Liver (tissue), 9 donors: ENCODE results near the gene TAS2R42. TPM values are rescaled to one million over a fixed set of nuclear protein-coding genes. Genes with fewer than 3 reads are reported as not detected.

ENCODE experiments used
- DNase-seq: peaks from one replicate; pipeline ENCODE4 v3.0.0-alpha.2; 2017; ENCODE audit warnings: low spot score
- H3K27ac ChIP-seq, 2 donors: one replicate each; pipeline ENCODE4 v1.7.0; 2013; ENCODE audit warnings: inconsistent platforms in 2 of 2, low read length in 2 of 2, control low read depth in 1 of 2, low read depth in 1 of 2, mild to moderate bottlenecking in 1 of 2
- H3K27me3 ChIP-seq, 4 donors: one replicate each; pipeline versions ENCODE4 v1.6.1 to v1.7.0; 2013; ENCODE audit warnings: low read length in 3 of 4, inconsistent platforms in 1 of 4, mild to moderate bottlenecking in 1 of 4, moderate library complexity in 1 of 4; ENCODE audit not compliant: control insufficient read depth in 4 of 4, insufficient read depth in 4 of 4
- H3K36me3 ChIP-seq, 4 donors: one replicate each; pipeline versions ENCODE4 v1.6.1 to v1.7.0; 2013; ENCODE audit warnings: low read length in 3 of 4, mild to moderate bottlenecking in 3 of 4, low read depth in 1 of 4, moderate library complexity in 1 of 4; ENCODE audit not compliant: control insufficient read depth in 4 of 4, insufficient read depth in 3 of 4
- H3K4me1 ChIP-seq, 4 donors: one replicate each; pipeline versions ENCODE4 v1.6.1 to v1.7.0; 2013; ENCODE audit warnings: low read length in 3 of 4, mild to moderate bottlenecking in 3 of 4, moderate library complexity in 1 of 4; ENCODE audit not compliant: control insufficient read depth in 4 of 4, insufficient read depth in 4 of 4
- H3K4me3 ChIP-seq, 3 donors: one replicate each; pipeline versions ENCODE4 v1.6.1 to v1.7.0; 2013; ENCODE audit warnings: low read length in 3 of 3, control low read depth in 1 of 3, low read depth in 1 of 3, mild to moderate bottlenecking in 1 of 3
- H3K9ac ChIP-seq, 2 donors: one replicate each; pipeline ENCODE4 v1.7.0; 2013; ENCODE audit warnings: low read length in 2 of 2, mild to moderate bottlenecking in 2 of 2, moderate library complexity in 2 of 2, control low read depth in 1 of 2, low read depth in 1 of 2
- H3K9me3 ChIP-seq, 4 donors: one replicate each; pipeline versions ENCODE4 v1.6.1 to v1.7.0; 2013; ENCODE audit warnings: low read length in 3 of 4; ENCODE audit not compliant: control insufficient read depth in 4 of 4
- ATF3 ChIP-seq: IDR thresholded peaks from 2 replicates; pipeline ENCODE4 v1.6.1; 2016; ENCODE audit warnings: antibody characterized with exemption
- CTCF ChIP-seq: fragments of 150-350 bp; IDR thresholded peaks from 2 replicates; pipeline ENCODE4 v1.5.1; 2017; ENCODE audit warnings: improper control_type of control experiment, low read depth, low read length; ENCODE audit not compliant: missing input control
- EGR1 ChIP-seq, 2 donors: IDR thresholded peaks; 2 replicates each; pipeline ENCODE4 v1.6.1; 2016 to 2018; ENCODE audit warnings: antibody characterized with exemption in 2 of 2, low read depth in 2 of 2
- FOXA1 ChIP-seq: IDR thresholded peaks from 2 replicates; pipeline ENCODE4 v1.6.1; 2016; ENCODE audit warnings: antibody characterized with exemption
- FOXA2 ChIP-seq: IDR thresholded peaks from 2 replicates; pipeline ENCODE4 v1.6.1; 2016; ENCODE audit warnings: antibody characterized with exemption
- GABPA ChIP-seq, 2 donors: IDR thresholded peaks in 1 of 2; conservative IDR thresholded peaks in 1 of 2; 2 replicates each; pipeline ENCODE4 v1.6.1; 2016; ENCODE audit warnings: antibody characterized with exemption in 2 of 2, mild to moderate bottlenecking in 1 of 2, moderate library complexity in 1 of 2
- HNF4G ChIP-seq: IDR thresholded peaks from 2 replicates; pipeline ENCODE4 v1.6.1; 2016; ENCODE audit warnings: antibody characterized with exemption
- JUND ChIP-seq, 2 donors: IDR thresholded peaks; 2 replicates each; pipeline ENCODE4 v1.6.1; 2016; ENCODE audit warnings: antibody characterized with exemption in 2 of 2
- NR2F2 ChIP-seq: IDR thresholded peaks from 2 replicates; pipeline ENCODE4 v1.6.1; 2016; ENCODE audit warnings: antibody characterized with exemption
- RAD21 ChIP-seq, 2 donors: IDR thresholded peaks; 2 replicates each; pipeline ENCODE4 v1.6.1; 2016; ENCODE audit warnings: antibody characterized with exemption in 2 of 2, mild to moderate bottlenecking in 2 of 2
- REST ChIP-seq: IDR thresholded peaks from 2 replicates; pipeline ENCODE4 v1.6.1; 2016; ENCODE audit warnings: antibody characterized with exemption, mild to moderate bottlenecking
- RXRA ChIP-seq, 2 donors: IDR thresholded peaks; 2 replicates each; pipeline ENCODE4 v1.6.1; 2017 to 2018; ENCODE audit warnings: antibody characterized with exemption in 2 of 2, mild to moderate bottlenecking in 1 of 2
- SP1 ChIP-seq: IDR thresholded peaks from 2 replicates; pipeline ENCODE4 v1.6.1; 2018; ENCODE audit warnings: antibody characterized with exemption, mild to moderate bottlenecking
- TAF1 ChIP-seq: conservative IDR thresholded peaks from 2 replicates; pipeline ENCODE4 v1.6.1; 2016; ENCODE audit warnings: antibody characterized with exemption, mild to moderate bottlenecking
- WGBS: extraction: QIAGEN DNeasy Blood & Tissue Kit; methylation state at CpG from one replicate; pipeline ENCODE4 v1.1.7; 2013; 5-methylcytosine and 5-hydroxymethylcytosine counted together
- polyA plus RNA-seq, 2 donors: library from polyadenylated mRNA; stranded (reverse) in 1 of 2; unstranded in 1 of 2; fragments of 200-250 nt in 1 of 2; fragments of >200 nt in 1 of 2; fragmentation: Nextera tagmentation in 1 of 2; extraction: Ambion mirVana in 1 of 2; gene quantifications; one replicate each; pipeline versions ENCODE4 v1.2.1 to v1.2.3, GENCODE V29; 2013 to 2015
- total RNA-seq, 2 donors: library from RNA; depleted of rRNA; stranded (reverse); fragments of >200 nt; gene quantifications; one replicate each; pipeline ENCODE4 v1.2.3, GENCODE V29; 2014
- donor health status: healthy.
- donor health status: healthy.
- donor health status: healthy.
- donor health status: healthy.
- donor health status: healthy.

TAS2R42 gene
- total and polyA plus RNA-seq, 4 donors, result not detected

DNA sequence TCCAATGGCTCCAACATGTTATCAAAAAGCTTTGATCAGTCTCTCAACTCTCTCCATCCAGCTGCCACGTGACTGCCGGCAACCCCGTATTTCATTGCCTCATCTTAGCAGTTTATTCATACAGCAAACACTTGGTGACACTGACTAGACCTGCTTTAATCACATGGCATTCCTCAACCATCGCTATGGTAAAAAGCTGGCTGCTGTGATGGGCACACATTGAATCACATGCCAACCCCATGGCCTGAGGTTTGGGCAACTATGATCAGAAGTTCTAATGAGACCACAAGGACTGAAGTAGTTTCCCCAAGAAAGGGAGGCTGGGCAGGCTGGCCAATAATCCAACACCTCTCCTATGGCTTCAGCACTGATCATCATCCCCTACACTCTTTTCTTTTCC, 40.6 kb upstream of the TAS2R42 start:
- TF ChIP-seq SP1 (no peak), HNF4G (no peak), TAF1 (no peak), ATF3 (no peak), RAD21 (IDR thresholded peaks at IDR 0.05) (no peak), NR2F2 (no peak), FOXA1 (no peak), CTCF (no peak)
- no peaks in the 10 kb centered on the region for H3K36me3 ChIP-seq
- no peaks in the 10 kb centered on the region for H3K9me3 ChIP-seq
- H3K9ac ChIP-seq, result no peak overlapping the region
- no peak for DNase-seq
- H3K4me1 ChIP-seq, result no peaks in the 10 kb centered on the region
- no peak overlapping the region for H3K4me3 ChIP-seq
- 93% methylated on average over 4 of the region's 4 CpGs for WGBS
- H3K27me3 ChIP-seq, result no peaks in the 10 kb centered on the region
- no peak overlapping the region for H3K27ac ChIP-seq

- no peak for DNase-seq
- Histone ChIP-seq H3K4me3 (no peak overlapping the region), H3K4me1 (no peaks in the 10 kb centered on the region), H3K36me3 (peaks cover 0 to 7% (median 0%) of the 10 kb centered on the region in 4 donors), H3K27me3 (no peaks in the 10 kb centered on the region), H3K27ac (no peak overlapping the region), H3K9me3 (no peaks in the 10 kb centered on the region), H3K9ac (no peak overlapping the region)
- TF ChIP-seq HNF4G (no peak), RXRA (IDR thresholded peaks at IDR 0.05) (no peak), REST (no peak), JUND (IDR thresholded peaks at IDR 0.05) (no peak), NR2F2 (no peak)
- WGBS, result 92% methylated on average over 1 of the region's 1 CpG
Measured at GRCh38 chr12:11209113-11209512, 22.4 kb upstream of the TAS2R42 start.

DNA sequence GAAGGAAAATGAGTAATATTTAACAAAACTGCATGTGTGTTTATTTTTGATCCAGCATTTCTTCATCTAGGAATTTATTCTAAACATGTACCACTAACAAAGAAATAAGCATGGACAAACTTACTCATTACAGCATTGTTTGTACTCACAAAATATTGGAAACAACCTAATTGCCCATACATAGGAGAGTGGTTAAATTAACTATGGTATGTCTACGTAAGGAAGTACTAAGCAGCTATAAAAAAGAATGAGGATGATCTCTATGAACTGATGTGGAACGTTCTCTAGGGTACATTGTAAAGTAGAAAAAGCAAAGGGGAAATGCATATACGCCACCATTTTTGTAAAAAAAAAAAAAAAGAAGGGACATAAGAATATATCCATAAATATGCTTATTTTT, 17.4 kb upstream of the TAS2R42 start:
- 98% methylated on average over 3 of the region's 3 CpGs for WGBS
- Histone ChIP-seq H3K9ac (no peak overlapping the region), H3K4me3 (no peak overlapping the region), H3K27me3 (no peaks in the 10 kb centered on the region), H3K36me3 (no peaks in the 10 kb centered on the region), H3K27ac (no peak overlapping the region), H3K4me1 (no peaks in the 10 kb centered on the region), H3K9me3 (no peaks in the 10 kb centered on the region)
- no peak for DNase-seq
- TF ChIP-seq NR2F2 (no peak), HNF4G (no peak), EGR1 (IDR thresholded peaks at IDR 0.05; ENCODE audit: low read depth in 2 of 2) (no peak), GABPA (IDR thresholded peaks at IDR 0.05 in 1 of 2, conservative IDR thresholded peaks at IDR 0.05 in 1 of 2) (no peak), SP1 (no peak), FOXA2 (no peak), RAD21 (IDR thresholded peaks at IDR 0.05) (no peak), TAF1 (no peak)
